ENCODE results near the gene NES. TPM values are rescaled to one million over a fixed set of nuclear protein-coding genes. Genes with fewer than 3 reads are reported as not detected.

NES gene
- total and polyA plus RNA-seq, 2 experiments from 2014 or later: 3.6 to 13.8 TPM

DNA sequence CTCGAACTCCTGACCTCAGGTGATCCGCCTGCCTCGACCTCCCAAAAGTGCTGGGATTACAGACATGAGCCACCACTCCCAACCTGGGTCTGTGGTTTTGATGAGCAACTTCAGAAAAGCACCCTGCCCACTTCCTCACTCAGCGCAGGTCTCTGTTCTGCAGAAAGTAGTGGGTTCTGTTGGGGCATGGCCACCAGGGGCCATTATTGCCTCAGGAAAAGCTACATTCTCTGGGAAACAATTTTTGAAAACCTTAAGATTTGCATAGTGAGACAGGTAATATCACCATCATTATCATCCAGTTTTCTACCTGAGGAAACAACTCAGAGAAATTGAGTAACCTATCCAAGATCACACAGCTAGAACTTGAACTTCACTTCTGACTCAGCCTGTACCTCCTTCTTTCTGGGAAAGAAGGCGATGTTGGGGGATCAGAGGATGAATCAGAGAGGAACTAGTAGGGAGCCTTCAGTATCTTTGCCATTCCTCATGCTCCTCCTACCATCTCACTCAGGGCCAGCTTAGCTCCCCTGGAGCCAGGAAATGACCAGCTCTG lies 7.1 kb upstream of the NES start:
- H3K79me2 ChIP-seq: no peaks in the 10 kb centered on the region
- no peaks in the 10 kb centered on the region for H3K4me1 ChIP-seq (ENCODE audit: insufficient read depth)
- H3K4me2 ChIP-seq: no peak overlapping the region
- no peaks in the 10 kb centered on the region for H3K36me3 ChIP-seq (replicated peaks; ENCODE audit: insufficient read depth, low read depth)
- no peaks in the 10 kb centered on the region for H3K9me2 ChIP-seq (replicated peaks; ENCODE audit: insufficient read depth)
- no peaks in the 10 kb centered on the region for H3K9me3 ChIP-seq (ENCODE audit: low read depth)
- no peak overlapping the region for H2AFZ ChIP-seq
- no peak for DNase-seq (ENCODE audit: low spot score)
- 79% methylated on average over 5 of the region's 5 CpGs for WGBS (ENCODE audit: low lambda C conversion rate, missing lambda C conversion rate)
- H3K27ac ChIP-seq: no peak overlapping the region
- H3K27me3 ChIP-seq: peaks cover 13% of the 10 kb centered on the region
- TF ChIP-seq, protein P1, sequence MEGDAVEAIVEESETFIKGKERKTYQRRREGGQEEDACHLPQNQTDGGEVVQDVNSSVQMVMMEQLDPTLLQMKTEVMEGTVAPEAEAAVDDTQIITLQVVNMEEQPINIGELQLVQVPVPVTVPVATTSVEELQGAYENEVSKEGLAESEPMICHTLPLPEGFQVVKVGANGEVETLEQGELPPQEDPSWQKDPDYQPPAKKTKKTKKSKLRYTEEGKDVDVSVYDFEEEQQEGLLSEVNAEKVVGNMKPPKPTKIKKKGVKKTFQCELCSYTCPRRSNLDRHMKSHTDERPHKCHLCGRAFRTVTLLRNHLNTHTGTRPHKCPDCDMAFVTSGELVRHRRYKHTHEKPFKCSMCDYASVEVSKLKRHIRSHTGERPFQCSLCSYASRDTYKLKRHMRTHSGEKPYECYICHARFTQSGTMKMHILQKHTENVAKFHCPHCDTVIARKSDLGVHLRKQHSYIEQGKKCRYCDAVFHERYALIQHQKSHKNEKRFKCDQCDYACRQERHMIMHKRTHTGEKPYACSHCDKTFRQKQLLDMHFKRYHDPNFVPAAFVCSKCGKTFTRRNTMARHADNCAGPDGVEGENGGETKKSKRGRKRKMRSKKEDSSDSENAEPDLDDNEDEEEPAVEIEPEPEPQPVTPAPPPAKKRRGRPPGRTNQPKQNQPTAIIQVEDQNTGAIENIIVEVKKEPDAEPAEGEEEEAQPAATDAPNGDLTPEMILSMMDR (IDR thresholded peaks at IDR 0.05; ENCODE audit: poor library complexity): no peak
- TF ChIP-seq EZH2phosphoT487 (IDR thresholded peaks at IDR 0.05; ENCODE audit: low read depth, severe bottlenecking, unreplicated experiment) (no peak), EZH2 (IDR thresholded peaks at IDR 0.05; ENCODE audit: borderline replicate concordance) (no peak)
- no peak overlapping the region for H3K4me3 ChIP-seq
- no peaks in the 10 kb centered on the region for H4K20me1 ChIP-seq (ENCODE audit: insufficient read depth, poor library complexity, severe bottlenecking)

DNA sequence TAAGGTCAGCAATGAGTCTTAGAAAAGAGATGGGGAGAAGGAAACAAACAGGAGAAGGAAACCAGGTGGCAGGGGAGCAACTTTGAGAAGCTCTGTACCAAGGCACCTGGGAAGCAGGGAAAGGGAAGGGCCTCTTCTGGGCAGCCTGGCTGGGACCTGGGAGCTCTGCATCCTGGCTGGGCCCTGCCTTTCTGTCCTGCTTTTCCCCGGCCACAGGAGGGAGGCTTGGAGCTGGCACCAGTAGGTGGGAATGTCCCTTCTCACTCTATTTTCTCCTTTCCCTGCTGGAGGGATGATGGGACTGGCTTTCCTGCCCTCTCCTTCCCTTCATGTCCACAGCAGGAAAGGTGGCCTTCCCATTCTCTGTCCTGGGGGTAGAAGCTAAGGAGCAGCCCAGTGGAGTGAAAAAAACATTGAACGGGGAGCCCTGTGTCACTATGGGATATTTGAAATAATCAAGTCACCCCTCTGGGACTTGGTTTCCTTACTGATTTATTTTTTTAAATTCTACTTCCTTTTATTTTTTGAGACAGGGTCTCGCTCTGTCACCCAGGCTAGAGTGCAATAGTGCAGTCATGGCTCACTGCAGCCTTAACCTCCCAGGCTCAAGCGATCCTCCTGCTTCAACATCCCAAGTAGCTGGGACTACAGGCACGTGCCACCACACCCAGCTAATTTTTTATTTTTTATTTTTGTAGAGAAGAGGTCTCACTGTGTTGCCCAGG lies 5.1 kb upstream of the NES start:
- Histone ChIP-seq H3K4me3 (no peak overlapping the region), H3K4me1 (ENCODE audit: insufficient read depth) (peaks cover 4% of the 10 kb centered on the region), H3K27me3 (peaks cover 17% of the 10 kb centered on the region), H3K9me2 (replicated peaks; ENCODE audit: insufficient read depth) (no peaks in the 10 kb centered on the region), H2AFZ (no peak overlapping the region), H3K9me3 (ENCODE audit: low read depth) (no peaks in the 10 kb centered on the region), H3K36me3 (replicated peaks; ENCODE audit: insufficient read depth, low read depth) (no peaks in the 10 kb centered on the region), H3K4me2 (no peak overlapping the region), H4K20me1 (ENCODE audit: insufficient read depth, poor library complexity, severe bottlenecking) (no peaks in the 10 kb centered on the region), H3K79me2 (no peaks in the 10 kb centered on the region), H3K27ac (no peak overlapping the region)
- TF ChIP-seq EZH2phosphoT487 (IDR thresholded peaks at IDR 0.05; ENCODE audit: low read depth, severe bottlenecking, unreplicated experiment) (no peak), EZH2 (IDR thresholded peaks at IDR 0.05; ENCODE audit: borderline replicate concordance) (no peak)
- TF ChIP-seq, protein P1 (IDR thresholded peaks at IDR 0.05; ENCODE audit: poor library complexity): no peak
- 62% methylated on average over 5 of the region's 5 CpGs for WGBS (ENCODE audit: low lambda C conversion rate, missing lambda C conversion rate)
- no peak for DNase-seq (ENCODE audit: low spot score)

DNA sequence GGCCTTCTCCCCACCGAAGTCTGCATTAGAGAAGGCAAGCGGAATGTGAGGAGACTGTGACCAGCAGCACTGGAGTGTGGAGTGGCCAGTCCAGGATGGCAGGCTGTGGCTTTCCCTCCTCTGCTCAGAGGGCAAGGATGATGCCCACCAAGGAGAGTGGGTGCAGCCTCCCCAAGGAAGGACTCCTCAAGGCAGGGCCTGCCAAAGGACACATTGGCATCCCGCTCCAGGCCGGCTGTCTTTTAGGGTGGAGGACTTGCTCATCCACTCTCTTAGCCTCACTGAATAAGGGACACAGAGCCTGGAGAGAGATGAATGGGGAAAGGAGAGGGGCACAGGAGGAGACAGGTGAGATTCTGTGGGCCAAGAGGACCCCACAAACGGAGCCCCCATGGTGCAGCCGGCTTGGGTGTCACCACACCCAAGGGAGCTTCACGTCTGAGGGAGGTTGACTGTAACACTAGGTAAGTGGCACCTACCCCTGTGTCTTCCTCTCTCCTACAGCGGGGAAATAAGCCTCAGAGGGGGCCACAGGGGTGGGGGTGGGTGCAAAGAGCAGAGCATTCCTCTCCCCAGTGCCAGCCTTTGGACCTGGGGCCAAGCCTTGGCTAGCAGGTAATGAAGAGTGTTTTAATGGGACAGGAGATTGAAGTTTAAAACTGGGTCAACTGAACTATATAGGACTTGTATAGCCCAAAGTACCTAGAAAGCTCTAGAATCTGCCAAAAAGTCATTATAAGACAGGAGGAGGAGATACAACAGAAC lies 4.2 kb upstream of the NES start:
- Histone ChIP-seq H3K27ac (no peak overlapping the region), H3K4me1 (ENCODE audit: insufficient read depth) (peaks cover 11% of the 10 kb centered on the region), H3K4me2 (no peak overlapping the region), H3K27me3 (peaks cover 24% of the 10 kb centered on the region), H3K4me3 (no peak overlapping the region), H3K79me2 (no peaks in the 10 kb centered on the region), H4K20me1 (ENCODE audit: insufficient read depth, poor library complexity, severe bottlenecking) (no peaks in the 10 kb centered on the region), H3K9me2 (replicated peaks; ENCODE audit: insufficient read depth) (no peaks in the 10 kb centered on the region), H2AFZ (no peak overlapping the region), H3K36me3 (replicated peaks; ENCODE audit: insufficient read depth, low read depth) (no peaks in the 10 kb centered on the region), H3K9me3 (ENCODE audit: low read depth) (no peaks in the 10 kb centered on the region)
- 80% methylated on average over 8 of the region's 8 CpGs for WGBS (ENCODE audit: low lambda C conversion rate, missing lambda C conversion rate)
- no peak for TF ChIP-seq EZH2 (IDR thresholded peaks at IDR 0.05; ENCODE audit: borderline replicate concordance)
- no peak for TF ChIP-seq EZH2phosphoT487 (IDR thresholded peaks at IDR 0.05; ENCODE audit: low read depth, severe bottlenecking, unreplicated experiment)
- TF ChIP-seq, protein P1 (IDR thresholded peaks at IDR 0.05; ENCODE audit: poor library complexity): no peak
- no peak for DNase-seq (ENCODE audit: low spot score)
